Measurements from ENCODE around the gene AP1S2.

The AP1S2 gene

DNA sequence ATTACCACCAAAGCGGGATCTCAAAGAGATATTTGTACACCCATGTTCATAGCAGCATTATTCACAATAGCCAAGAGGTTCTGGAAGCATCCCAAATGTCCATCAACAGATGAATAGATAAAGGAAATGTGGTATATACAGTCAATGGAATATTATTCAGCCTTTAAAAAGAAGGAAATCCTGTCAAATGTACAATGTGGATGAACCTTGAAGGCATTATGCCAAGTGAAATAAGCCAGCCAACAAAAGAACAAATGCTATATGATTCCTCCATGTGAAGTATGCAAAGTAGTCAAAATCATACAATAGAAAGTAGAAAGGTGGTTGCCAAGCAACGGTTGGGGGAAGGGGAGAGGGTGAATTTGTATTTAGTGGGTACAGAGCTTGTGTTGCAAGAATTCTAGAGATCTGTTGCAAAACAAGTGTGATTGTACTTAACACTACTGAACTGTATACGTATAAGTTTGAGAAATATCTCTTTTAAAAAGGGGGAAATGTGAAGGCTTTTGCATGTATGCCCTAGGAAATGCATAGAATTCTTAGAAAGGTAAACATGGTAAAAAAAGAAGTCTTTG, 69.3 kb downstream of the AP1S2 start:
- Histone ChIP-seq H3K9ac (ENCODE audit: low read length) (no peak overlapping the region), H3K27me3 (ENCODE audit: insufficient read depth, low read length) (no peaks in the 10 kb centered on the region), H3K79me2 (ENCODE audit: insufficient read depth, low read length) (no peaks in the 10 kb centered on the region), H2AFZ (ENCODE audit: low read length) (no peak overlapping the region), H3K36me3 (ENCODE audit: insufficient read depth, low read length) (no peaks in the 10 kb centered on the region), H3K4me2 (ENCODE audit: low read length) (no peak overlapping the region), H3K27ac (ENCODE audit: low read depth, low read length, poor library complexity, severe bottlenecking) (no peak overlapping the region), H3K9me3 (ENCODE audit: low read length) (no peaks in the 10 kb centered on the region), H4K20me1 (ENCODE audit: insufficient read depth, low read length) (no peaks in the 10 kb centered on the region), H3K9me2 (ENCODE audit: low read depth, low read length) (no peaks in the 10 kb centered on the region), H3K4me3 (ENCODE audit: low read depth, low read length, poor library complexity, severe bottlenecking) (no peak overlapping the region), H3F3A (ENCODE audit: insufficient read depth, low read length) (no peaks in the 10 kb centered on the region), H3K4me1 (ENCODE audit: insufficient read depth, low read length, severe bottlenecking) (peaks cover 18% of the 10 kb centered on the region)
- TF ChIP-seq EZH2 (IDR thresholded peaks at IDR 0.05; ENCODE audit: borderline replicate concordance, low read length) (no peak), CTCF (IDR thresholded peaks at IDR 0.05; ENCODE audit: low read length) (no peak)

DNA sequence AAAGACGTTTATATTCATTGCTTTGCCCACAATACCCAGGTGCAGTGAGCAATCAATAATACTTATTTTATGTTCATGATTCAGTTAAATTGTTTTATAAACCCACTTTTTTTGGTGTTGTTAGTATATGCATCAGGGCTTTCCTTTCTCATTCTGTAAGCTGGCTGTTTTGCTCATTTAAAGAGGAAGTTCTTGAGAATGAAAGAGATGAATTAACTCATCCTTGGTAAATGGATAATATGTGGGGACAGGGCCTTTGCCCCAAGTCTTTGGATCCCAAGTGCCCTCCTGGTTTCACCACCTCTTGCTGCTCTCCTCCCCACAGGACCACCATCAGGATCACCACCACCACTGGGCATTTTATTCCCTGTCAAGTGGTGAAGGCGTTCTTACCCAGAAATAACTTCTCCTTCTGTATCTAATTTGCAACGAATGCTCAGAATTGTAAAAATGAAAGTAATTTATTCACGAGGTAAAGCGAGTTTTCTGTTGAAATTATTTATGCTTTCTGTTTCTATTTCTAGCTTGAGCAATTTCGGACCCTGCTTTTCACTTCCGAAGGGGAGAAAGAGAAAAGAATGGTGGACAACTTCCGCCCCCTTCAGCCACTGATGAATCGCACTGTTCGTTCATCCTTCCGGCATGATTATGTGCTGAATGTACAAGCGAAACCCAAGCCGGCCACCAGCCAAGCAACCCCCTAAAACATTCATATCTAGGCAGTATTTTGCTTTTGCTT, 72.5 kb downstream of the AP1S2 start:
- H3K4me2 ChIP-seq (ENCODE audit: low read length): peak overlapping the region; percentile 85

More for the DNA sequence above, 72.5 kb downstream of the AP1S2 start:
- Histone ChIP-seq H2AFZ (ENCODE audit: low read length) (peak overlapping the region; percentile 98), H3F3A (ENCODE audit: insufficient read depth, low read length) (no peaks in the 10 kb centered on the region), H3K9me3 (ENCODE audit: low read length) (no peaks in the 10 kb centered on the region), H3K9me2 (ENCODE audit: low read depth, low read length) (no peaks in the 10 kb centered on the region), H4K20me1 (ENCODE audit: insufficient read depth, low read length) (no peaks in the 10 kb centered on the region), H3K4me3 (ENCODE audit: low read depth, low read length, poor library complexity, severe bottlenecking) (peak overlapping the region; percentile 53), H3K27ac (ENCODE audit: low read depth, low read length, poor library complexity, severe bottlenecking) (peak overlapping the region; percentile 74), H3K36me3 (ENCODE audit: insufficient read depth, low read length) (no peaks in the 10 kb centered on the region), H3K9ac (ENCODE audit: low read length) (peak overlapping the region; percentile 63), H3K4me1 (ENCODE audit: insufficient read depth, low read length, severe bottlenecking) (peaks cover 14% of the 10 kb centered on the region), H3K27me3 (ENCODE audit: insufficient read depth, low read length) (no peaks in the 10 kb centered on the region), H3K79me2 (ENCODE audit: insufficient read depth, low read length) (no peaks in the 10 kb centered on the region)
- TF ChIP-seq EZH2 (IDR thresholded peaks at IDR 0.05; ENCODE audit: borderline replicate concordance, low read length): no peak
- TF ChIP-seq CTCF (IDR thresholded peaks at IDR 0.05; ENCODE audit: low read length): 0 out of 2 replicates have a peak, but pooled peaks have one; percentile 5
